22Rv1 (cell line): ENCODE data around the gene GSPT1.
A peak's percentile ranks its signal among the peaks of the same experiment; 100 is the strongest.

Experiments
- H3K27ac ChIP-seq: fragments of 450-650 bp; 2 replicates; pipeline ENCODE4 v1.5.1; 2017
- CTCF ChIP-seq: fragments of 450-650 bp; IDR thresholded peaks from 2 replicates; pipeline ENCODE4 v1.5.1; 2017; ENCODE audit warnings: mild to moderate bottlenecking
- ZFX ChIP-seq: fragments of 450-650 bp; IDR thresholded peaks from 2 replicates; pipeline ENCODE4 v1.6.1; 2017; ENCODE audit warnings: antibody characterized with exemption, borderline replicate concordance

GSPT1 gene

GRCh38 chr16:11914210-11915113, 1.3 kb downstream of the GSPT1 start:
- H3K27ac ChIP-seq, result peak overlapping the region; percentile 87
- TF ChIP-seq ZFX (no peak), CTCF (no peak)

GRCh38 chr16:11913425-11914079, 2.2 kb downstream of the GSPT1 start:
- TF ChIP-seq CTCF (no peak), ZFX (no peak)
- H3K27ac ChIP-seq, result no peak overlapping the region

- H3K27ac ChIP-seq, result no peak overlapping the region
- TF ChIP-seq CTCF (no peak), ZFX (no peak)
Observed at GRCh38 chr16:11909653-11910545, 5.9 kb downstream of the GSPT1 start.

GRCh38 chr16:11907160-11907970, 8.4 kb downstream of the GSPT1 start:
- H3K27ac ChIP-seq, result no peak overlapping the region
- no peak for TF ChIP-seq ZFX
- TF ChIP-seq CTCF, result no peak

- H3K27ac ChIP-seq, result no peak overlapping the region
- TF ChIP-seq CTCF, result no peak
- no peak for TF ChIP-seq ZFX
Observed at GRCh38 chr16:11903906-11904305, 11.8 kb downstream of the GSPT1 start.

GRCh38 chr16:11901091-11901490, 14.7 kb downstream of the GSPT1 start:
- TF ChIP-seq ZFX (no peak), CTCF (no peak)
- no peak overlapping the region for H3K27ac ChIP-seq
